WTC11 (cell line): ENCODE data around the gene TDRD10. TPM values are rescaled to one million over a fixed set of nuclear protein-coding genes. Genes with fewer than 3 reads are reported as not detected.
A peak's percentile ranks its signal among the peaks of the same experiment; 100 is the strongest.

Experiments
- ARID4B ChIP-seq: sonication (generic); formaldehyde crosslinking; IDR thresholded peaks from 2 replicates; pipeline ENCODE4 v1.8.0; 2023; ENCODE audit warnings: missing genetic modification reagents, mild to moderate bottlenecking, borderline replicate concordance
- ATF1 ChIP-seq: sonication (generic); formaldehyde crosslinking; IDR thresholded peaks from 2 replicates; pipeline ENCODE4 v1.8.1; 2023; ENCODE audit warnings: mild to moderate bottlenecking, moderate library complexity, missing genetic modification reagents
- CBFB ChIP-seq: sonication (generic); formaldehyde crosslinking; IDR thresholded peaks from 2 replicates; pipeline ENCODE4 v1.8.1; 2022; ENCODE audit warnings: mild to moderate bottlenecking, low read depth, missing genetic modification reagents
- CREM ChIP-seq: sonication (generic); formaldehyde crosslinking; IDR thresholded peaks from 2 replicates; pipeline ENCODE4 v1.8.1; 2022; ENCODE audit warnings: mild to moderate bottlenecking, missing genetic modification reagents, moderate library complexity
- EMX1 ChIP-seq: fragments of 250-450 bp; sonication (Bioruptor Pico); IDR thresholded peaks from 2 replicates; pipeline ENCODE4 v1.8.0; 2021; ENCODE audit warnings: mild to moderate bottlenecking
- HMGXB4 ChIP-seq: sonication (generic); formaldehyde crosslinking; IDR thresholded peaks from 2 replicates; pipeline ENCODE4 v1.8.1; 2023; ENCODE audit warnings: mild to moderate bottlenecking, moderate library complexity, missing genetic modification reagents
- JUN ChIP-seq: sonication (generic); formaldehyde crosslinking; IDR thresholded peaks from 2 replicates; pipeline ENCODE4 v1.8.0; 2023; ENCODE audit warnings: mild to moderate bottlenecking, missing genetic modification reagents
- MYBL2 ChIP-seq: sonication (generic); formaldehyde crosslinking; IDR thresholded peaks from 2 replicates; pipeline ENCODE4 v1.8.1; 2023; ENCODE audit warnings: mild to moderate bottlenecking, moderate library complexity, missing genetic modification reagents
- NFYB ChIP-seq: sonication (generic); formaldehyde crosslinking; conservative IDR thresholded peaks from 2 replicates; pipeline ENCODE4 v1.8.0; 2022; ENCODE audit warnings: low read depth, missing genetic modification reagents
- NR2C2 ChIP-seq: sonication (generic); formaldehyde crosslinking; IDR thresholded peaks from 2 replicates; pipeline ENCODE4 v1.8.0; 2022; ENCODE audit warnings: mild to moderate bottlenecking, missing genetic modification reagents
- PREB ChIP-seq: sonication (generic); formaldehyde crosslinking; IDR thresholded peaks from 2 replicates; pipeline ENCODE4 v1.8.1; 2022; ENCODE audit warnings: mild to moderate bottlenecking, missing genetic modification reagents, moderate library complexity, borderline replicate concordance
- RELA ChIP-seq: sonication (generic); formaldehyde crosslinking; IDR thresholded peaks from 2 replicates; pipeline ENCODE4 v1.8.1; 2022; ENCODE audit warnings: missing genetic modification reagents, mild to moderate bottlenecking, borderline replicate concordance
- RORB ChIP-seq: fragments of 250-450 bp; sonication (Bioruptor Pico); IDR thresholded peaks from 2 replicates; pipeline ENCODE4 v1.9.0; 2021; ENCODE audit warnings: mild to moderate bottlenecking
- SMAD3 ChIP-seq: sonication (generic); formaldehyde crosslinking; IDR thresholded peaks from 2 replicates; pipeline ENCODE4 v1.8.0; 2022; ENCODE audit warnings: missing genetic modification reagents, mild to moderate bottlenecking, borderline replicate concordance
- SMAD4 ChIP-seq: sonication (generic); formaldehyde crosslinking; IDR thresholded peaks from 2 replicates; pipeline ENCODE4 v1.8.0; 2022; ENCODE audit warnings: mild to moderate bottlenecking, missing genetic modification reagents
- SP1 ChIP-seq: sonication (generic); formaldehyde crosslinking; conservative IDR thresholded peaks from 2 replicates; pipeline ENCODE4 v1.8.1; 2022; ENCODE audit warnings: missing genetic modification reagents
- ZNF219 ChIP-seq: sonication (generic); formaldehyde crosslinking; IDR thresholded peaks from 2 replicates; pipeline ENCODE4 v1.8.0; 2023; ENCODE audit warnings: missing genetic modification reagents, mild to moderate bottlenecking, borderline replicate concordance
- ZNF232 ChIP-seq: sonication (generic); formaldehyde crosslinking; IDR thresholded peaks from 2 replicates; pipeline ENCODE4 v1.8.0; 2022; ENCODE audit warnings: mild to moderate bottlenecking, missing genetic modification reagents
- ZNF263 ChIP-seq: sonication (generic); formaldehyde crosslinking; IDR thresholded peaks from 2 replicates; pipeline ENCODE4 v1.8.1; 2022; ENCODE audit warnings: low read depth, mild to moderate bottlenecking, moderate library complexity, missing genetic modification reagents
- ZNF423 ChIP-seq: fragments of 250-450 bp; sonication (Bioruptor Pico); IDR thresholded peaks from 2 replicates; pipeline ENCODE4 v2.1.2; 2022; ENCODE audit warnings: mild to moderate bottlenecking, moderate library complexity
- ZNF512 ChIP-seq: sonication (generic); formaldehyde crosslinking; IDR thresholded peaks from 2 replicates; pipeline ENCODE4 v1.8.1; 2022; ENCODE audit warnings: missing genetic modification reagents, borderline replicate concordance
- total RNA-seq: library from RNA; stranded (reverse); gene quantifications from 3 replicates; pipeline ENCODE4 v1.2.3, GENCODE V29; 2021
- TF ChIP-seq, protein P1 (sequence below): sonication (generic); formaldehyde crosslinking; IDR thresholded peaks from 2 replicates; pipeline ENCODE4 v1.8.1; 2023; ENCODE audit warnings: mild to moderate bottlenecking, missing genetic modification reagents, moderate library complexity
- TF ChIP-seq, protein P2 (sequence below): sonication (generic); formaldehyde crosslinking; IDR thresholded peaks from 2 replicates; pipeline ENCODE4 v1.8.1; 2023; ENCODE audit warnings: mild to moderate bottlenecking, missing genetic modification reagents, moderate library complexity
- TF ChIP-seq, protein P3 (sequence below): sonication (generic); formaldehyde crosslinking; IDR thresholded peaks from 2 replicates; pipeline ENCODE4 v1.8.1; 2022; ENCODE audit warnings: mild to moderate bottlenecking, moderate library complexity, missing genetic modification reagents

TDRD10 gene
- total RNA-seq, 1 experiment from 2014 or later = 0.09 TPM

GRCh38 chr1:154502744-154503115, 711 bp downstream of the TDRD10 start (continued):
- TF ChIP-seq, protein P1, sequence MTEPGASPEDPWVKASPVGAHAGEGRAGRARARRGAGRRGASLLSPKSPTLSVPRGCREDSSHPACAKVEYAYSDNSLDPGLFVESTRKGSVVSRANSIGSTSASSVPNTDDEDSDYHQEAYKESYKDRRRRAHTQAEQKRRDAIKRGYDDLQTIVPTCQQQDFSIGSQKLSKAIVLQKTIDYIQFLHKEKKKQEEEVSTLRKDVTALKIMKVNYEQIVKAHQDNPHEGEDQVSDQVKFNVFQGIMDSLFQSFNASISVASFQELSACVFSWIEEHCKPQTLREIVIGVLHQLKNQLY (CRISPR knock-in tag) = no peak
- TF ChIP-seq ZNF263 (CRISPR knock-in tag) = peak; percentile 67; the same call in 1 of the 2 replicates
- peak; percentile 69 for TF ChIP-seq NFYB
- peak; percentile 96 for TF ChIP-seq SMAD3
- no peak for TF ChIP-seq ZNF512
- TF ChIP-seq SMAD4 (CRISPR knock-in tag) = peak; percentile 92
- TF ChIP-seq SP1 = no peak; the same call in 1 of the 2 replicates
- TF ChIP-seq, protein P2, sequence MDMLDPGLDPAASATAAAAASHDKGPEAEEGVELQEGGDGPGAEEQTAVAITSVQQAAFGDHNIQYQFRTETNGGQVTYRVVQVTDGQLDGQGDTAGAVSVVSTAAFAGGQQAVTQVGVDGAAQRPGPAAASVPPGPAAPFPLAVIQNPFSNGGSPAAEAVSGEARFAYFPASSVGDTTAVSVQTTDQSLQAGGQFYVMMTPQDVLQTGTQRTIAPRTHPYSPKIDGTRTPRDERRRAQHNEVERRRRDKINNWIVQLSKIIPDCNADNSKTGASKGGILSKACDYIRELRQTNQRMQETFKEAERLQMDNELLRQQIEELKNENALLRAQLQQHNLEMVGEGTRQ = no peak
- no peak for TF ChIP-seq ZNF219
- TF ChIP-seq CREM = peak; percentile 82; the same call in 1 of the 2 replicates
- TF ChIP-seq ZNF232 = peak; percentile 95
- TF ChIP-seq EMX1 (CRISPR knock-in tag) = no peak
- TF ChIP-seq MYBL2 (CRISPR knock-in tag) = peak; percentile 94
- TF ChIP-seq RELA = peak; percentile 85; the same call in 1 of the 2 replicates
- TF ChIP-seq, protein P3, sequence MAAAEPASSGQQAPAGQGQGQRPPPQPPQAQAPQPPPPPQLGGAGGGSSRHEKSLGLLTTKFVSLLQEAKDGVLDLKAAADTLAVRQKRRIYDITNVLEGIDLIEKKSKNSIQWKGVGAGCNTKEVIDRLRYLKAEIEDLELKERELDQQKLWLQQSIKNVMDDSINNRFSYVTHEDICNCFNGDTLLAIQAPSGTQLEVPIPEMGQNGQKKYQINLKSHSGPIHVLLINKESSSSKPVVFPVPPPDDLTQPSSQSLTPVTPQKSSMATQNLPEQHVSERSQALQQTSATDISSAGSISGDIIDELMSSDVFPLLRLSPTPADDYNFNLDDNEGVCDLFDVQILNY (CRISPR knock-in tag) = peak; percentile 95
- TF ChIP-seq ZNF423 (CRISPR knock-in tag) = no peak
- peak; percentile 97 for TF ChIP-seq ARID4B (CRISPR knock-in tag)
- peak; percentile 73 for TF ChIP-seq NR2C2 (CRISPR knock-in tag)
- TF ChIP-seq HMGXB4 (CRISPR knock-in tag) = peak; percentile 88; the same call in 1 of the 2 replicates
- 0 out of 2 replicates have a peak, but pooled peaks have one; percentile 74 for TF ChIP-seq ATF1 (CRISPR knock-in tag)
- TF ChIP-seq JUN (CRISPR knock-in tag) = no peak; the same call in none of the 2 replicates
- no peak for TF ChIP-seq RORB (CRISPR knock-in tag)
- TF ChIP-seq CBFB (CRISPR knock-in tag) = no peak
- TF ChIP-seq PREB (CRISPR knock-in tag) = no peak
